GM19452 (cell line): ENCODE results near the gene KIAA1210.

Experiments used
- ATAC-seq: cut with Tn5 transposase; IDR thresholded peaks from one replicate; pipeline ENCODE4 v1.9.1; 2021; ENCODE audit not compliant: unreplicated experiment

KIAA1210 gene

GRCh38 chrX:119127650-119128049 lies at the start of gene KIAA1210:
TSS of gene KIAA1210 (minus strand) at chrX:119127812. CDS start at chrX:119123642, 4,170 bp downstream.
- no peak for ATAC-seq

GRCh38 chrX:119177278-119177677 lies 49.7 kb upstream of the KIAA1210 start:
- ATAC-seq = no peak

- no peak for ATAC-seq
Measured at GRCh38 chrX:119174900-119175299, 47.3 kb upstream of the KIAA1210 start.

- no peak for ATAC-seq
Measured at GRCh38 chrX:119168104-119168503, 40.5 kb upstream of the KIAA1210 start.

- ATAC-seq = no peak
Measured at GRCh38 chrX:119158226-119158625, 30.6 kb upstream of the KIAA1210 start.

GRCh38 chrX:119156241-119156640 lies 28.6 kb upstream of the KIAA1210 start:
- no peak for ATAC-seq

GRCh38 chrX:119155416-119156035 lies 27.9 kb upstream of the KIAA1210 start:
- ATAC-seq = no peak

GRCh38 chrX:119151051-119151380 lies 23.4 kb upstream of the KIAA1210 start:
- ATAC-seq = no peak

- no peak for ATAC-seq
Measured at GRCh38 chrX:119150163-119151050, 22.8 kb upstream of the KIAA1210 start.

- no peak for ATAC-seq
Measured at GRCh38 chrX:119147486-119147885, 19.9 kb upstream of the KIAA1210 start.

GRCh38 chrX:119145241-119145653 lies 17.6 kb upstream of the KIAA1210 start:
- no peak for ATAC-seq

- no peak for ATAC-seq
Measured at GRCh38 chrX:119134466-119134865, 6.9 kb upstream of the KIAA1210 start.

- ATAC-seq = no peak
Measured at GRCh38 chrX:119132961-119133360, 5.3 kb upstream of the KIAA1210 start.

GRCh38 chrX:119132316-119132715 lies 4.7 kb upstream of the KIAA1210 start:
- no peak for ATAC-seq

GRCh38 chrX:119130911-119131310 lies 3.3 kb upstream of the KIAA1210 start:
- no peak for ATAC-seq

- no peak for ATAC-seq
Measured at GRCh38 chrX:119121341-119121740, 6.3 kb downstream of the KIAA1210 start.

GRCh38 chrX:119118780-119119395 lies 8.7 kb downstream of the KIAA1210 start:
- peak; percentile 61 for ATAC-seq

GRCh38 chrX:119107206-119107605 lies 20.4 kb downstream of the KIAA1210 start:
- no peak for ATAC-seq

- no peak for ATAC-seq
Measured at GRCh38 chrX:119105826-119106225, 21.8 kb downstream of the KIAA1210 start.

GRCh38 chrX:119101168-119101567 lies 26.4 kb downstream of the KIAA1210 start:
- ATAC-seq = no peak

GRCh38 chrX:119095936-119096335 lies 31.7 kb downstream of the KIAA1210 start:
- ATAC-seq = no peak

GRCh38 chrX:119094819-119095218 lies 32.8 kb downstream of the KIAA1210 start:
- no peak for ATAC-seq
